COLO668 (cell line): ENCODE measurements around the gene TSHR.
A peak's percentile ranks its signal among the peaks of the same experiment; 100 is the strongest.
"Not testable (repeated sequence)": the region's sequence is repeated elsewhere in the genome, so short reads cannot be mapped to it uniquely, and the experiment has no call there.

Experiments used
- DNase-seq: peaks from one replicate; lab custom pipeline; 2025; ENCODE audit not compliant: unreplicated experiment; lab: John Stamatoyannopoulos, UW

TSHR gene

GRCh38 chr14:80948291-80948690 is 7.1 kb upstream of the TSHR start:
- no peak for DNase-seq

DNA sequence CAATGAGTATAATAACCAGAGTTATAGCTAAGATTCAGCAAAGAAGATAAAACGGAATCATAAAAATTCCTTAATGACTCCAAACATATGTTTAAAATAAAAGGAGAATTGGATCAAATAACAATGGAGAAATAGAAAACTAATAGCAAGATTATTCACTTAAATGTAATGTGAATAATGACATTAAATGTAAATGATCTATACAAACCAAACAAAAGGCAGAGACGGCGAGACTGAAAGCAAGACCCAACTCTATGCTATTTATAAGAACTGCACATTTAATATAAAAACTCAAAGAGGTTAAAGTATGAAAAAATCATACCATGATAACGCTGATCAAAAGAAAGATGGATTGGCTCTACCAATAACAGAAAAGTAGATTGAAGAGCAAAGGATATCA is 3.9 kb upstream of the TSHR start:
- DNase-seq, result no peak

- not testable (repeated sequence) for DNase-seq
Measured at GRCh38 chr14:80953211-80953610, 2.2 kb upstream of the TSHR start.

DNA sequence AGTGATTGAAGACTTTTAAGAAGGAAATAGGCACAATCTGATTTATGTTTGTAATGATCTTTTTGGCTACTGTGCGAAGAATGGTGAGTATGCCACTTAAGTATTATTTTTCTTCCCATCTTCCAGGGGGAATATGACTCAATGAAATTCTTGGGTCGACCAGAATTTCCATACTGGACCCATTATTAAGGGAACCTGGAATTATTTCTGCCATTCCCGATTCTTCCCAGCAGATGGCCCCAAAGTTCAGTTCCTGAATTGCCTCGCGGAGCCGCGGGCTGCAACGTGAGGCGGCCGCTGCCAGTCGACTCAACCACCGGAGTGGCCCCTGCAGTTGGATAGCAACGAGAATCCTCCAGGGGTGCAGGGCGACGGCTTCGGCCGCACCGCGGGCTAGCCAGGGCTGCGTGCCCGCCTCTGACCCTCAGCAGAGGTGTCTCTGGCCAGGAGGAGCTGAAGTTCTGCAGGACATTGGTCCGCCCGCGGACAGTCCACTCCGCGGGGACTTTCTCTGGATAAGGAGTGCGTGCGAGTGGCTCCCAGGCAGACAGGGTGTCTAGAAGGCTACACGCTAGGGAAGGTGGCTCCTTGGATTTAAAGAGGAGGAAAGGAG is 628 bp upstream of the TSHR start:
- DNase-seq, result peak; percentile 84

DNA sequence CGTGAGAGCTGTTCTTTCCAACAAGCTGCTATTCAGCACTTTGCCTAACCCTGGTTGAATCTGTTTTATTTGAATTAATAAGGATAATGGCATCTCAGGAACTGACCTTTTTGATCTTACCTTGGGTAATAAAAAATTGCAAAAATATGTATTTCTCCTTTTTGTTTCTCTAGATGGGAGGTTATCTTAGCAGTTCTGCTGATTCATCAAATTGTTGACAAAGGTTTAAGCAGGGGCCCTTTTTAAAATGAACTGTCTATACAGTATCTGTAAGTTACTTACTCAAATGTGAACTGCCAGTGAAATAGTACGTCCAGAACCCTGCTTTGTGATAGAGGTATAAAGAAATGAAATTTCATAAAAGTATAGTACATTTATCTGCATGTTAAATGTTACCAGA is 681 bp downstream of the TSHR start:
- no peak for DNase-seq

DNA sequence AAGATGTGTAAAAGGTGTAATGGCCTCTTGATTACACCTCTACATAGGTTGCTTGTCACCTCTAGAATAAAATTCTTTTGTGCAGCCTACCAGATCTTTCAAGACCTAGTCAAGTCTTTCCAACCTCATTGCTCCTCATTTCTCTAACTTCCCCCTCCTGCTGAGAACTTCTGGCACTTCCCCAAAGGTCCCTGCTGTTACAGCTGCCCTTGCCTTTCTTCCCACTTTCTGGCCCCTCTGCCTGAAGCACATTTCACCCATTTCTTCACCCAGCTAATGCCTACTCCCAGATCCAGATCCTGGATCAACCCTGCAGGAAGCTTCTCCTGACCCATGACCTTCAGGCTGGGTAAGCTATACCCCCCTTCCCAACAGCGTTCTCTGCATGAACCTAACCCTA is 1.5 kb downstream of the TSHR start:
- DNase-seq, result no peak

- DNase-seq, result no peak
Measured at GRCh38 chr14:80957613-80958012, 2.2 kb downstream of the TSHR start.

DNA sequence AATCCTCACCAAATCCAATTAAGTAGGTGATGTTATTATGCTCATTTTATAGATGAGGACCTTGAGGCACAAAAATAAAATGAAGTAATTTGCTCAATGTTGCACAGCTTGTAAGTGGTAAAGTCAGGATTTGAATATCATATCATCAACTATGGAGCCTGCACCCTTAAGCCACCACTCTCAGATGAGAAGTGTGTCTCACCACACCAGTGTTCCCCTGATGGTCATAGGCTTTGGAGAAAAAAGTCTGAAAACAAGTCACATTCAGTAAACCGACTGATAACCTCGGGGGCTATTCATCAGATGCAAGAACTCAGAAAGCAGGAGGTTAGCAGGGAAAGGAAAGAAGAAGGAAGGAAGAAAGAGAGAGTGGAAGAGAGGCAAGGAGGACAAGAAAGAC is 2.8 kb downstream of the TSHR start:
- DNase-seq, result no peak

- DNase-seq, result no peak
Measured at GRCh38 chr14:80958939-80959338, 3.5 kb downstream of the TSHR start.

GRCh38 chr14:80959496-80959895 is 4.1 kb downstream of the TSHR start:
- DNase-seq, result peak; percentile 16

DNA sequence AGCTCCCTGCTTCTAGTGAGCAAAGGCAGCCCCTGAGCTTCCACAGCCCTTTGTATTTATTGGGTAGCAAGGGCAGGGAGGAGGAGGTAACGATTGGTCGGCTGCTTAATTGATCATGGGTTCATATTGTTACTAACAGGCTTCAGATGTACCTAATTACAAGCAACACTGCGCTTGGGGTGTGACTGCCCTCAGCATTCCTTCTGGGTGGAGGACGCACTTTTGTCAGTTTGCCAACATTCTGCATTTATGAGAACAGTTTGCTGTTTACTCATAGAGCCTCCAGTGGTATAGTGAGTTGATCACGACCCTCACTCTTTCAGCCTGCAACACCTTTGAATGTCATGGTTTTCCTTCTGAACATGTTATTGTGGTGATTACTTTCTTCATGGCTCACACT is 9.6 kb downstream of the TSHR start:
- DNase-seq, result no peak

GRCh38 chr14:80973931-80974641 is 18.7 kb downstream of the TSHR start:
- DNase-seq, result no peak

GRCh38 chr14:80974679-80975078 is 19.3 kb downstream of the TSHR start:
- no peak for DNase-seq

GRCh38 chr14:80977221-80977620 is 21.8 kb downstream of the TSHR start:
- DNase-seq, result no peak

- DNase-seq, result no peak
Measured at GRCh38 chr14:80978403-80978802, 23.0 kb downstream of the TSHR start.

GRCh38 chr14:80979951-80980350 is 24.5 kb downstream of the TSHR start:
- DNase-seq, result no peak

DNA sequence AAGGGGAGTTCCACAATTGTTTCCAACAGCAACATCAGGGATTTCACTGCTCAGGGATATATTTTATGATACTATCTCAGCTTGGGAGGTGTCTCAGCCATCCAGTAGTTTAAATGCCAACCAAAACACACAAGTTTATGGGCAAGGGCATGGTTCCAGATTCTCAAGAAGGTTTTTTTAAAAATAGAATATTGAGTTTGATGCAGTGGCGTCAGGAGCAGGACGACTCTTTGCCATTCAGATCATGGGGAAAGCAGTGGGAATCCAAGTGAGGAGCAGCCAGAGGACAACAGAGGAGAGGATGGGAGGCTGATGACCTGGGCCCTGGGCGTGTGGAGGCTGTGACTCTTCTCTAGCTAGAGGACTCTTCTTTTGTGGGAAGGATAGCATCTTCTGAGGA is 25.7 kb downstream of the TSHR start:
- DNase-seq, result no peak

GRCh38 chr14:80981673-80982072 is 26.3 kb downstream of the TSHR start:
- no peak for DNase-seq

GRCh38 chr14:80982711-80983110 is 27.3 kb downstream of the TSHR start:
- DNase-seq, result no peak

DNA sequence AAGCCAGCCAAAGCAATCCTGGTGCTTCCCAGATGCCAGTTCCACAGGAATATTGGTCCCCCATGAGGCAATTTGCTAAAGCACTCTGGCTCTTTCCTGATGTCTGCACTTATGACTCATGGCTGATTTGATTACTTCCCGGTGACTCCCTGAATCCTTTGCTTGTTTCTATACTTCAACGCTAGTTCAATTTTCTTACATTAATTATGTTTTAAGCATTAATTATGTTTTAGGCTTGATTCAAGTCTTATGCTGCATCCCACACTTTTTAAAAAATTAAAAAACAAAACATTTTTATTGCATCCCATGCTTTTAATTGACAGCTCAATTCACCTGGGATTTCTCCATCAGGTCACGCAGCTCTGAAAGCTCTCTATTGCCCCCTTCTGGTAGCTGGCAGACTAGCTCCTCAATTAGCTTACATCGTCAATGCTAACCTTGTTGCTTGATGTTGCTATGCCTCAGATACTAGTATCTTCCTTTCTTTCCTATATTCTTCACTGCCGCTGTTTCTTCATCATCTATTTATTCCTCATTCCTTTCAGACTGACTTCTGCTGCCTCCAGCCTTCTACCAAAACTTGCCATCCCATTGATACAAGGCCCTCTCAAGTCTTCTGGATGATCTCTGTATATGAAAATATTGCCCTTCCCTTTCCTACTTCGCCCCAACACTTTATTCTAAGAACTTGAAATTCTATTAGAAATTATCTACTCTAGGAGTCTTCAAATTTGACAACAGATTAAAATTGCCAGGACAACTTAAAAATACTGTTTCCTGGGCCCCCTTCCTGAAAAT is 32.0 kb downstream of the TSHR start:
- peak; percentile 71 for DNase-seq

DNA sequence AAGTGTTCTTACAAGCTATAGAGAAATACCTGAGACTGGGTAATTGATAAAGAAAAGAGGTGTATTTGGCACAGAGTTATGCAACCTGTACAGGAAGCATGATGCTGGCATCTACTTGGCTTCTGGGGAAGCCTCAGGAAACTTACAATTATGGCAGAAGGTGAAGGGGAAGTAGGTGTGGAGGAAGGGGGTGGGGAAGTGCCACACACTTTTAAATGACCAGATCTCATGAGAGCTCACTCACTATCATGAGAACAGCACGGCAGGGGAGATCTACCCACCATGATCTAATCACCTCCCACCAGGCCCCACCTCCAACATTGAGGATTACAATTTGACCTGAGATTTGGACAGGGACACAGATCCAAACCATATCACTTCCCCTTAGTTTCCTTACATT is 32.8 kb downstream of the TSHR start:
- no peak for DNase-seq

DNA sequence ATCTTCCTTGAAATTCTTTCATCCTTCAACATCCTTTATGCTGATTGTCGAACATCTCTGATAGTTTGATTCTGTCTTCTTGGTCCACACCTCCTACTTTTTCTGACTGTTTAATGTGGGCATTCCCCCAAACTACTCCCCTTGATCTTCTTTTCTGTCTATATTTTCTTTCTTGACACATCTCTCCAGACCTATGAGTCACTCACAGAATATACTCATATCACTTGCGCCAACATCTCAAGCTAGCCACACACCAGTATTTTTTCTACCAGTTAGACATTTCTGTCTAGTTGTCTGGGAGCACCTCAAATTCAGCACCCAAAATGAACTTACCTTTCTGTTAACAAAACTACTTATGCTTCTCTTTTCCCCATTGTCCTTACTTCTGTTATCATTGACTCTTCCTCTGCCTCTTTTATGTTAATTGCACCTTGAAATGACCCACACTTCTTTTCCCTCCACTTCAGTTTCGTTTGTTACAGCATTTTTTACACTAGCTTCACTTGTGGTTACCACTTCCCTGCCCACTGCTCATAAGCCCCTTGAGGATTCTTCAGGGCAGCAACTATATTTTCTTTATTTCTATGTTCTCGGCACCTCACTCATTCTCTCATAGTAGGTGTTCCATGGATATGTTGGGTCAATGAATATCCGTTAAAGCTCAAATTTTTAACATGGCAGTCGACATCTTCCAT is 33.5 kb downstream of the TSHR start:
- no peak for DNase-seq
